ENCODE results near the gene DDX31.
A peak's percentile ranks its signal among the peaks of the same experiment; 100 is the strongest.
"Not testable (repeated sequence)": the region's sequence is repeated elsewhere in the genome, so short reads cannot be mapped to it uniquely, and the experiment has no call there.

DDX31 gene

GRCh38 chr9:132669698-132670456 is at the start of gene DDX31:
Gene DDX31 (minus strand): TSS chr9:132669983. CDS start chr9:132669934, 49 bp downstream.
- DNase-seq (ENCODE audit: low spot score), result peak; percentile 84

GRCh38 chr9:132718381-132718928 is 48.7 kb upstream of the DDX31 start:
- not testable (repeated sequence) for DNase-seq (ENCODE audit: low spot score)

DNA sequence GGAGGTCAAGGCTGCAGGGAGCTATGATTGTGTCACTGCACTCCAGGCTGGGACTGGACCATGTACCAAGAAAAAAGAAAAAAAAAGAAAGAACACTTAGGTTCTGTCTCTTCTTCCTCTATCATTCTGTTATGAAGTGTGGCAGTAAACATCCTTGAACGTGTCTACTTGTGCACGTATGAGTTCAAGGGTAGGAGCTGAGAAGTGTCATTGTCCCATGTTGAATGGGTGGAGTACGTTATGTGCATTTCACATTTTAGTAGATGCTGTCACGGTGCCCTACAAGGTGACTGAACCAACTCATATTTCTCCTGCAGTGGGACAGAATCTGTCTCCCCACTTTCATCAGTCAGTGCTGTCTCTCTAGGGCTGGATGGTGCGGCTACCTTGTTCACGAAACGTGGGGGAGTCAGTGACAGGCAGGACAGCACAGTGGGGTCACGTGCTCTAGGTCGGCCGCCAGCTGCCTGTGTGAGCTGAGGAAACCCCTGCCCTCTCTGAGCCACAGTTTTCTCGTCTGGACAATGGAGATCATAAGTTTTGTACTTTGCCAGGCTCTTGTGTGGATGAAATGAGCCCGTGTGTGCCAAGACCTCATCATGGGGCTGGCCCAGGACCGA is 47.7 kb upstream of the DDX31 start:
- DNase-seq (ENCODE audit: low spot score), result no peak

GRCh38 chr9:132716007-132716406 is 46.2 kb upstream of the DDX31 start:
- no peak for DNase-seq (ENCODE audit: low spot score)

GRCh38 chr9:132712753-132713152 is 43.0 kb upstream of the DDX31 start:
- no peak for DNase-seq (ENCODE audit: low spot score)

- no peak for DNase-seq (ENCODE audit: low spot score)
These were observed 42.1 kb upstream of the DDX31 start for GRCh38 chr9:132711846-132712245.

- DNase-seq (ENCODE audit: low spot score), result not testable (repeated sequence)
These were observed 41.4 kb upstream of the DDX31 start for GRCh38 chr9:132711152-132711551.

DNA sequence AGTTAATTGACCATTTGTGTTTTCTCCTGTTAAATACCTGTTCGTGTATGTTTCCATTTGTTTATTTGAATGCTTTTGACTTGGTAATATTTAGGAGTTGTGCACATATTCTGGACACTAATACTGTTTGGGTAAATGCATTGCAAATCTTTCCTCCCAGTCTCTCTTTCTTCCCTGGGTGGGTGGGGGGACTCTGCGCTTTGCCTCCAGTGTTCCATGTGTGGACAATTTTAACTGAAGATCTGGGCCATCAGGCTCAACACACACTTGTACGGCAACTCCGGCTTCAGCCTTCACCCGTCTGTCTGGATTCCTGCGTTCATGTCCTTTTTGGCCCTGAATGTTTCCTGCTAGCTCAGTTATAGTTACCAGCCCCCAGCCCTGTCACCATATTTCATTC is 40.5 kb upstream of the DDX31 start:
- no peak for DNase-seq (ENCODE audit: low spot score)

GRCh38 chr9:132708769-132709430 is 39.1 kb upstream of the DDX31 start:
- no peak for DNase-seq (ENCODE audit: low spot score)

GRCh38 chr9:132708239-132708638 is 38.5 kb upstream of the DDX31 start:
- no peak for DNase-seq (ENCODE audit: low spot score)

- DNase-seq (ENCODE audit: low spot score), result no peak
These were observed 33.6 kb upstream of the DDX31 start for GRCh38 chr9:132703336-132703735.

GRCh38 chr9:132702254-132702653 is 32.5 kb upstream of the DDX31 start:
- no peak for DNase-seq (ENCODE audit: low spot score)

DNA sequence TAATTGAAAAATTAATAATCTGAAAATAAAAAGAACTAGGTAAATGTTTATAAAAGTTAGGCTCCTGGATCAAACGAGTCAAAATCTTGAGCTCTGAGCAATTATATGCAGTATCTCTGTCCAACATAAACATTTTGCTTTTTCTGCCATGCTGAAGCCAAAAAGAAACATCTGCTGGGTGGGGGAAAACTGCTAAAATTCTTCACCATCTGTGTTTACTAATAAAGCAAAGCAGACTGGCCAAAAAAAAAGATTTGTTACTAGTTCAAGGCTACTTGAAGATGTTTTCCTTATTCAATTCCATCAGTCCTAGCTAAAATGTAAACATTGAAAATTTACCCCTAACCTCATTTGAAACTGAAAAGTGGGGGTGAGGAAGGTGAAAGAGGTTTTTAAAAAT is 30.2 kb upstream of the DDX31 start:
- DNase-seq (ENCODE audit: low spot score), result no peak

- no peak for DNase-seq (ENCODE audit: low spot score)
These were observed 29.2 kb upstream of the DDX31 start for GRCh38 chr9:132698989-132699388.

DNA sequence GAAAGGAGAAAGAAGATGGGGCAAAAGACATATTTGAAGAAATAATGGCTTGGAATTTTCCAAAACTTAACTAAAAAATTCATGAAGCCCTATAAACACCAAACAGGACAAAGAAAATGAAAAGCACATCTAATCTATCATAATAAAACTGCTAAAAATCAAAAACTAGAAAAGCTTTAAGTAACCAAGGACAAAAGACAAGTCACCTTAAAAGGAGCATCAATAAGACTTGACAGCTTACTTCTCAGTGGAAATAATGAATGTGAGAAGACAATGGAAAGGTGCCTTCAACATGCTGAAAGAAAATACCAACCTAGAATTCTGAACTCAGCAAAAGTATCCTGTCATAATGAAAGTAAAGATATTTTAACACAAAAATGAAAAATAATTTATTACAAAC is 27.4 kb upstream of the DDX31 start:
- DNase-seq (ENCODE audit: low spot score), result peak; percentile 12

DNA sequence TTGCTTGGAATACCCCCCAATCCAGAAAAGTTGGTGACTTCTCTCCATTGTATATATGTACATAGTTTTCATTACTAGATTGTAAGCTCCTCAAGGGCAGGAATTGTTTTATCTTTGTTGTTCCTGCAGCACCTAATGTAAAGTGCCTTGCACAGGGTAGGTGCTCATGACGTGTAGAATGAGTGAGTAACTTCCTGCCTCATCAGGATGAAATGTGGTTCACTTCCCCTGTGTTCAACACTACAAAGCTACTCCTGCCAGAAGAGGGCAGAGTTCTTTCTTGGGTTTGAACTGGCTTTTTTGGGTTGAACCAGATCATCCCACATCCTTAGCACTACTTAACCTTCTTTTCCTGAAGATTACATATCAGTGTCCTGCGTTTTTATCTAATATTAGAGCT is 24.4 kb upstream of the DDX31 start:
- peak; percentile 56 for DNase-seq (ENCODE audit: low spot score)

DNA sequence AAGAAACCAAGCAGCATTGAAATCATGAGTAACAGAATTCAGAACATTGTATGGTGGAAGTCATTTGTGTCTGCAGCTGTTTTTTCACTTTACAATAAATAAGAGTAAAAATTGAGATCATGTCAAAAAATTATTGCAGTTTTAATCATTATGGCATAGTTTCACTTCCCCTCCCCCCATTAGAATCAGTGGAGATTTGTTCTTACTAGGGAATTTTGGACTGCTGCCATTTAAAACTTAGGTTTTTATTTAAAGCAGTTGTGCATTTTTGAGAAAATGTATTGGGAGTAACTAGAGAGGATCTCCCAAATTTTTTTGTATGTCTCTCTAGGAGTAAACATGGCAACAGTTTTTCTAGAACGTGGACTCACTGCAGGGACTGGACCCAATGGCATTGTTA is 20.9 kb upstream of the DDX31 start:
- DNase-seq (ENCODE audit: low spot score), result no peak

DNA sequence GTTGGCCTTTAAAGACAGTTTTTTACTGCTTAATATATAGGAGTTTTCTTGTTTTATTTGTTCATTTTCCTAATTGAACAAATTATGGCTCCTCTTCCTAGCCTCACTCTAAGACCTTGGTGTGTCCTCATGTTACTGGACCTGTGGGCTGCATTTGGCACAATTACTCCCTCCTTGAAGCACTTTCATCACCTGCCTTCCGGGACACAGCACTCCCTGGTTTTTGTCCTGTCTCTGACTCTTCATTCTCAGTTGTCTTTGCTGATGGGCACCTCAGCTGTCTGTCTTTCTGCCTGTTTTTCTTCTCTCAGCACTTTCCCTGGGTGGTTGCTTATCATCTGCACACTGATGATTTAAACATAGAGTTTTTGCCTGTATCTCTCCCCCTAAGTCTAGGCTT is 14.1 kb upstream of the DDX31 start:
- DNase-seq (ENCODE audit: low spot score), result no peak

DNA sequence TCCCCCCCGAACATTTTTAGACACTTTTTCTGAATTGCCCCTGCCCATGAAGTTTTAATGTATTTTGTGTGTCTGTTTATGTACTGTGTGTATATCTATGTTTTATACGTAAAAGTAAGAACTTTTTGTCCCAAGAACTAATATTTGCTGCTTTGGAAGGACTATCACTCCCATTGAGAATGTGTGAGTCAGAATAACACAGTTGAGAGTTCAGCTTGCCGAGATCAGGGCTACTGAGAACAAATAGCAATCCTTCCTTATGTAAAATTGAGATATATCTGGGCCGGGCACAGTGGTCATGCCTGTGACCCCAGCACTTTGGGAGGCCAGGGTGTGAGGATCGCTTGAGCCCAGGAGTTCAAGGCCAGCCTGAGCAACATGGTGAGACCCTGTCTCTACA is 11.8 kb upstream of the DDX31 start:
- DNase-seq (ENCODE audit: low spot score), result no peak

GRCh38 chr9:132679946-132680625 is 10.3 kb upstream of the DDX31 start:
- DNase-seq (ENCODE audit: low spot score), result no peak

- no peak for DNase-seq (ENCODE audit: low spot score)
These were observed 8.2 kb upstream of the DDX31 start for GRCh38 chr9:132677976-132678375.

GRCh38 chr9:132674485-132674884 is 4.7 kb upstream of the DDX31 start:
- no peak for DNase-seq (ENCODE audit: low spot score)

Measured in NAMALWA (cell line).